Transverse colon (tissue), 3 donors: ENCODE measurements around the gene TNFSF11.

Source experiments
- EP300 ChIP-seq: sonication (generic); formaldehyde crosslinking; IDR thresholded peaks from one replicate; pipeline ENCODE4 v1.6.1; 2017; ENCODE audit warnings: antibody characterized with exemption, low read depth
- POLR2AphosphoS5 ChIP-seq, 3 donors: sonication (generic); formaldehyde crosslinking; IDR thresholded peaks; one replicate each; pipeline ENCODE4 v1.6.1; 2016; ENCODE audit warnings: antibody characterized with exemption in 3 of 3

- TF ChIP-seq EP300 (no peak), POLR2AphosphoS5 (IDR thresholded peaks at IDR 0.05) (no peak)
These were observed 26.3 kb upstream of the TNFSF11 start for GRCh38 chr13:42547612-42548011.
